GM12892 (cell line): ENCODE data around the gene PRR36.

Source experiments
- DNase-seq: peaks from one replicate; pipeline ENCODE4 v3.0.0; 2011; ENCODE audit not compliant: insufficient read length
- FAIRE-seq: peaks from 2 replicates; lab custom pipeline; 2011; peaks lifted over from hg19 to GRCh38; lab: Jason Lieb, UNC
- POLR2A ChIP-seq: IDR thresholded peaks from 2 replicates; pipeline ENCODE4 v1.6.1; 2011; ENCODE audit warnings: low read depth, low read length, control low read depth
- POLR2AphosphoS5 ChIP-seq: IDR thresholded peaks from 2 replicates; pipeline ENCODE4 v1.6.1; 2011; ENCODE audit warnings: low read depth, low read length, control low read depth
- TAF1 ChIP-seq: IDR thresholded peaks from 2 replicates; pipeline ENCODE4 v1.6.1; 2011; ENCODE audit warnings: low read depth, mild to moderate bottlenecking, control low read depth, low read length, borderline replicate concordance

Gene PRR36

DNA sequence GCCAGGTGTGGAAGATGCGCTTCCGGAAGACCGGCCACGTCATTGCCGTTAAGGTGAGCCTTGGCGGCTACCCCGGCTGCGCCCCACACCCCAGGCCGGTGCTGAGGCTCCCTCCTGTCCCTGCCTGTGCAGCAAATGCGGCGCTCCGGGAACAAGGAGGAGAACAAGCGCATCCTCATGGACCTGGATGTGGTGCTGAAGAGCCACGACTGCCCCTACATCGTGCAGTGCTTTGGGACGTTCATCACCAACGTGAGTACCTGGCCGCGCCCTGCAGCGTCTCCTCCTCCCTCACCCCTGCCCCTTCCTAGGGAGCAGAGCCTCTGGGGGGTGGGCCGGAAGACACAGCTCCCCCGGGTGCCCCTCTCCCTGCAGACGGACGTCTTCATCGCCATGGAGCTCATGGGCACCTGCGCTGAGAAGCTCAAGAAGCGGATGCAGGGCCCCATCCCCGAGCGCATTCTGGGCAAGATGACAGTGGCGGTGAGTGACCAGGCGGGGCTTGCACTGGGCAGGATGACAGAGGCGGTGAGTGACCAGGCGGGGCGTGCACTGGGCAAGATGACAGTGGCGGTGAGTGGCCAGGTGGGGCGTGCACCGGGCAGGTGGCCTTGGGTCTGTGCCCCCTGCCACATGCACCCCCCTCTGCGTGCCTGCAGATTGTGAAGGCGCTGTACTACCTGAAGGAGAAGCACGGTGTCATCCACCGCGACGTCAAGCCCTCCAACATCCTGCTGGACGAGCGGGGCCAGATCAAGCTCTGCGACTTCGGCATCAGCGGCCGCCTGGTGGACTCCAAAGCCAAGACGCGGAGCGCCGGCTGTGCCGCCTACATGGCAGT, 36.4 kb upstream of the PRR36 start:
- DNase-seq (no peak), FAIRE-seq (no peak)
- TF ChIP-seq POLR2AphosphoS5 (no peak), POLR2A (no peak), TAF1 (no peak)

DNA sequence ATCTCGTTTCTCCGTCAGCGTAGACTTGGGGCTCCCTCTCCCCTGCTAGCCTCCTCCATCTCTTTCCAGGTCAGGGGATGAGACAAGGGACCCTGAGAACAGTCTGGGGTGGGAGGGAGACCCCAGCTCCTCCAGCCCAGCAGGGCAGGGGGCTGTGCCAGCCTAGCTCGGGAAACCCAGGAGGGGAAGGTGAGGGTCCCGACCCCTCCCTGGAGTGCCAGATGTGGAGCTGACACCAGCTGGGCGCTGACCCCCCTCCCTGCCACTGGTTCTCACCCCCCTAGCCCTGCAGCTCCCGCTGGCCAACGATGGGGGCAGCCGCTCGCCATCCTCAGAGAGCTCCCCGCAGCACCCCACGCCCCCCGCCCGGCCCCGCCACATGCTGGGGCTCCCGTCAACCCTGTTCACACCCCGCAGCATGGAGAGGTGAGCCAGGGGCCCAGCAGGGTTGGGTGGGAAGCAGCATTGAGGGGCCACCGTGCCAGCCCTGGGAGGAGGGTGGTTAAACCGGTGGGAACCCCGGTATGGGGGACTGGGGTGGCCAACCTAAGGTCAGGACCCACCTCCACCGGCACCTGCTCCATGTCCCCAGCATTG, 35.4 kb upstream of the PRR36 start:
- TF ChIP-seq POLR2AphosphoS5, result no peak
- FAIRE-seq, result no peak
- no peak for DNase-seq

DNA sequence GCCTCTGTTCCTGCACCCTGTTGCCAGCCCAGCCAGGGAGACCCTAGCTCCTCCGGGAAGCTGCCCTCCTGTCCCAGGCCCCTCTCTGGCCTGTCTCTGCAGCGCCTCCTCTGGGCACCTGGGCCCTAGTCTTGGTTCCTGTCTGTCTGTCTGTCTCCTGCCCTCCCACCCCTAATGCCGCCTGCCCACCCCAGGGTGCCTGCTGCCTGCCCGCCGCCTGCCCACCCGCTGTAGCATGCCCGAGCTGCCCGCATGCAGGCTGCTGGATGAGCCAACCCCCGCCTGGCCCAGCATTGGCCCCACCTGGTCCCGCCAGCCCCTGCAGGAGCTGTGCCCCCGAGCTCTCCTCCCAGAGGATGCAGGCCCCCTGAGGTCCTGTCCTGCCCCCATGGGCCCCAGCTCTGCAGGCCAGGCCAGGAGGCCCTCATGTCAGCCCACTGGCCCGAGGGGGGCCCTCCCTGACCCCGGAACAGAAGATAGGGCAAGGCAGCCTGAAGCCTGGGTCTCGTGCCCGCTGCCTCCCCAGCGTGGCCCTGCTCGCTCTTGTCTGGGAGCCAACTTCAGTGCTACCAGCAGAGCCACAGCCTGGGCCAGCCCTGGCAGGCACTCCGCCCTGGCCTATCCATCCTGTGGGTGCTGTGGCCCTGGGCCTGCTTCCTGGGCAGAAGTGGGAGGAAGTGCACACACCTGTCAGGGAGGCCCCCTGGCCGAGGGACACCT, 34.7 kb upstream of the PRR36 start:
- TF ChIP-seq POLR2AphosphoS5 (no peak), TAF1 (no peak), POLR2A (no peak)
- DNase-seq (no peak), FAIRE-seq (no peak)

DNA sequence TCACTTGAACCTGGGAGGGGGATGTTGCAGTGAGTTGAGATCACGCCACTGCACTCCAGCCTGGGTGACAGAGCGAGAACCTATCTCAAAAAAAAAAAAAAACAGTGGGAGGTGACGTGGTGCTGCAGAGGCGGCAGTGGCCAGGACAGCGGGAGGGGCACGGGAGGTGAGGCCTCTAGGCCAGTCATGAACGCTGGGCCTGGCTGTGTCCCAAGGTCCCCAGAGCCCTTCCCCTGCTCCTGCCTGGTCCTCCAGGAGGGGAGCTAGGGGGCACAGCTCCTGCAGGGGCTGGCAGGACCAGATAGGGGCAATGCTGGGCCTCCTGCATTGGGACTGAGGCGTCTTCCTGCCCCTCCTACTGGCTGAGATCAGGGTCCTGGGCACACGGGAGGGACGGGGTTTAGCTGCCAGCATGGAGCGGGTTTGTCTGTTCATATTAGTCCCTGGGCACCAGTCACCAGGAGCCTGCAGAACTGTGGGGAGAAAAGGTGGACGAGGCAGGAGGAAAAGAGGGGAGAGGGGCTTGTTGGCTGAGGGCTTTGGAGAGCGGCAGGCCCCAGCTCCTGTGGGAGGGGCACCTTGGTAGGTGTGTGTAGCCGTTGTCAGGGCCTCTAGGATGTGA, 34.0 kb upstream of the PRR36 start:
- no peak for DNase-seq

DNA sequence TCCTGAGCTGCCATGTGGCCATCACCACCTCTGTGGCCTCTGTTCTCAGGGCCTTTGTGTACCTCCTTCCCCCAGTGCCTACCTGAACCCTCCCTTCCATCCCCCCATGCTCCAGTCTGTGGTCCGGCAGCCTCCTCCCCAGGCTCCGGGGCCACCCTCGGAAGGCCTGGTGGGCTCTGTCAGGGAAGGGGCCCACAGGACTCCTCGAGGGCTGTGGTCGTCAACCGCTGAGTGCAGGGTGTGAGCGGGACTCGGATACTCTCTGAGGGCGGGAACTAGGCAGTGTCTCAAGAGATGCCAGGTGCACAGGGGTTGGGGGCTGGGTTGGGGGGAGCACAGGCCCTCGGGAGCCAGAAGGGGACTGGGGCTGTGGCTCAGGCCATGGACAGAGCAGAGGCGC, 33.4 kb upstream of the PRR36 start:
- DNase-seq, result no peak
- TF ChIP-seq POLR2A, result no peak
- TF ChIP-seq POLR2AphosphoS5, result no peak
- TF ChIP-seq TAF1, result no peak
- FAIRE-seq, result no peak

More for the DNA sequence above, 34.0 kb upstream of the PRR36 start:
- TF ChIP-seq POLR2A (no peak), POLR2AphosphoS5 (peak; percentile 38; the same call in 1 of the 2 replicates)
- no peak for FAIRE-seq

DNA sequence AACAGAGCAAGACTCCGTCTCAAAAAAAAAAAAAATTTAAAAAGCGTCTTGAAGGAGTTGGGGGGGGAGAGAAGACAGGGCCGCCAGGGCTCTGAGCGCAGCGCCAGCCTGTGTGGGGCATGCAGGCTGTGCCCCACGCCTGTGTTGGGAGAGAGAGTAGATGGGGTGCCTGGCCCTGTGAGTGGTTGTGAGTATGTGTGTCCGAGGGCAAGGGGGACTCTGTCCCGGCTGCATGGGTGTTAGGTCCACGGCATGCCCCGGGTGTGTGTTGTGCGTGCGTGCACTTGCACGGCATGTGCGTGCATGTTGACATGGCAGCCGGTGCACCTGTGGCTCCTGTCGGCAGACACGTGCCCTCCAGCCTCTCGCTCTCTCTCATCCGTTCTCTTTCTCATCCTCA, 32.9 kb upstream of the PRR36 start:
- FAIRE-seq, result no peak
- no peak for DNase-seq
- TF ChIP-seq POLR2AphosphoS5 (peak; percentile 74), TAF1 (no peak), POLR2A (no peak)

DNA sequence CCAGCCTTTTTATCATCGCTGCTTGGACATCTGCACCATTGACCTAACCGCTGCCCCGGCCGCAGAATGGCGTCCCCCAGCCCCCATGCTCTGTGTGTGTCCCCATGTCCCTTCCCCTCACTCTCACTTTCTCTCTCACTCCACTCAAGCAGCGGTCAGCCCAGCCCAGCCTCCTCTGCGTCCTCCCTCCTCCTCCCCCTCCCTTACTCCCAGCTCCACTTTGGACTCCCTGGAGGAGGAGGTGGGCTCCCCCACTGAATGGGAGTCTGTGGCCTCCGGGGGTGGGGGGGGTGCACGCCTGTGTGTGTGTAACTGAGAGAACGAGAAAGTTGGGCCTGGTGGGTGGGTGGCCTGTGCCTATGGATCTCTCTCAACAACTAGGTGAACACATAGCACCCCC, 31.7 kb upstream of the PRR36 start:
- DNase-seq (no peak), FAIRE-seq (no peak)
- TF ChIP-seq POLR2AphosphoS5, result no peak
- TF ChIP-seq TAF1, result no peak
- no peak for TF ChIP-seq POLR2A

DNA sequence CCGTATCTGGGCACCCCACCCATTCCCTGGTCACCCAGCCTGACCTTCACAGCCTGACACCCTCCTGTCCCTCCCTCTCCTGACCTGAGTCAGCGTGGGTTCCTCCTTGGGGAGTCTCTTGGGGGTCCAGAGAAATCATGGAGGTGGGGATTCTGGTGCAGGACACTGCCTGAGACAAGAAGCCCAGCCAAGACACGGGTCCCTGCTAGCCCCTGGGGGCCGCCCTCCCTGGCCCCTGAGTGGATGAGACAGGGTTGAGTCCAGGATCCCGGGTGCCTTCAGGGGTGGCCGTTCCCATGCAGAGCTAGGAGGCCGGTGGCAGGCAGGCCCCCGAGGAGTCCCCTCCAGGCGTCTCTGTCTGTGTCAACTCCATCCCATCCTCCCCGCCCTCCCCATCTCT, 31.1 kb upstream of the PRR36 start:
- TF ChIP-seq POLR2AphosphoS5, result no peak
- TF ChIP-seq TAF1, result no peak
- no peak for TF ChIP-seq POLR2A
- no peak for DNase-seq
- no peak for FAIRE-seq

DNA sequence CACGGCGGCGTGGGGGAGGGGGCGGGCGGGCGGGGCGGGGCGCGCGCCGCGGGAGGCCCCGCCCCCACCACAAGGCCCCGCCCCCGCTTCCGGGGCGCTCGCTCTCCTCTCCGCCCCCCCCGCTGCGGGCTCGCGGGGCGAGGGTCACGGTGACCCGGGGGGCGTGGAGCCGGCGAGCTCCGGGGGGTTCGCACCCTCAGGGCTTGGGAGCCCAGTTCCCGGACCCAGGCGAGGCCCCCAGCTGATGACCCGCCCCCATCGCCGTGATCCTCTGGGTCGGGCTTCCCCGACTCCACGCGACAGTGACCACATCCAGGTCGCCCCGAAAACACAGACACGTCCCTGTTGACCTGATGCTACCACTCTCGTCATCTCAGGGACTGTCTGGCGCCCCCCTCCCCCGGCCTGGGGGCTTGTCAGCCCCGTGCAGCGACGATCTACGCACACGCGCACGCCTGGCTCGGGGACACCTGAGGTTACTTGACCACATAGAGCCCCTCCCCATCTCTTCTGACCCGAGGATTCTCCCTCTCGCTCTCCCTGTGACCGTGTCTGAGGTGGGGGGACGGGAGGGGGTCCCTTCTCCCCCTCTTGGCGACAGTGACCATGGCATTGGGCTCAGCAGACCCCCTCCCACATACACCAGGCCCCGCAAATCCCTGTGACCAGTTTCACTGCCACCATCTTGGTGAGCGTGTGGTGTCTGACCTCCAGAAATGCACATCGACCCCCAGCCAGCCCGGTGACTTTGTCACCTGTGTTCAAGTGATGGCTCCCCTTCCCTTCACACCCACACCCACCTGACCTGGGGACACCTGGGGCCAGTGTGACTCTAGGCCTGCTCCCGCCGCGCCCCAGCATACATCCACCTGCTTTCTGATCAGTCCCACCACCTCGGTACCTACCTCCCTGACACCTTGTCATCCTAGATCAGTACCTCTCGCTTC, 30.2 kb upstream of the PRR36 start:
- DNase-seq (peak; percentile 75), FAIRE-seq (peak; percentile 65)
- TF ChIP-seq TAF1 (no peak), POLR2AphosphoS5 (no peak), POLR2A (no peak)

DNA sequence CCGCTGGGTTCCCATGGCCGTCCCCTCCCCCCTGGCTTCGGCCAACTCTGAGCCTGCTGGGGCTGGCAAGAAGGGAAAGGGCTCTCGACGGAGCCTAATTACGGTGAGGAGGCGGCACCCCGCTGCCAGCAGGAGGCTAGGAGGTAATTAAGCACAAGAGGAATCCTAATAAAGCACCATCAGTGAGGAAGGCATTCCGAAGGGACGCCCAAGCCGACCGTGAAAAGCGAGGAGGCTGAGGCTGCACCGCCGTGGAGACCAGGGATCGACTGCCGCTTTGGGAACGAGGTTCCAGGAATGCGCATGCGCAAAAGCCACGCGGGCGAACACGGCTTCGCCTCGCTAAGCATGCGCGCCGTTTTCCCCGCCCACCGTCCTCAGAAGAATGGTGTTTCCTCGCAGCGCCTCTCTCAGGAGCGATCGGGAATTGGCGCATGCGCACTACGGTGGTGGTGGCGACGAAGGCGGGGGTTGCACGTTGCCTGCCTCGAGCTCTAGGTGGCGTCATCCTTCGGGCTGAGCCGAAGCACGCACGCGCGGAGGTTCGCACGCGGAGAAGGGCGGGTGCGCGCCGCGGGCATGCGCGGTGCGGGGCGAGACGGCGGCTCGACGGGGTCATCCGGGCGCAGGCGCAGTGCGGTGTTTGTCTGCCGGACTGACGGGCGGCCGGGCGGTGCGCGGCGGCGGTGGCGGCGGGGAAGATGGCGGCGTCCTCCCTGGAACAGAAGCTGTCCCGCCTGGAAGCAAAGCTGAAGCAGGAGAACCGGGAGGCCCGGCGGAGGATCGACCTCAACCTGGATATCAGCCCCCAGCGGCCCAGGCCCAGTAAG, 29.3 kb upstream of the PRR36 start, which contains the start of gene MAP2K7:
Gene MAP2K7, plus strand, starts transcription at position 634 of the 830 bp plus-strand sequence. Its CDS starts 68 bp downstream, at position 702.
- DNase-seq (peak; percentile 98), FAIRE-seq (peak; percentile 100)
- peak; percentile 55 for TF ChIP-seq TAF1
- peak; percentile 86 for TF ChIP-seq POLR2A
- peak; percentile 87 for TF ChIP-seq POLR2AphosphoS5
